Non-pigmented ciliary epithelial cell (primary cell): ENCODE measurements around the gene HIGD1B.

Experiments used
- DNase-seq: peaks from one replicate; pipeline ENCODE4 v3.0.0-alpha.2; 2010; ENCODE audit warnings: low read depth

The HIGD1B gene

GRCh38 chr17:44878627-44879221, 31.0 kb downstream of the HIGD1B start:
- DNase-seq: no peak

- DNase-seq: no peak
These were observed 31.7 kb downstream of the HIGD1B start for GRCh38 chr17:44879376-44879775.

GRCh38 chr17:44880062-44880461, 32.4 kb downstream of the HIGD1B start:
- DNase-seq: no peak

GRCh38 chr17:44881145-44881544, 33.5 kb downstream of the HIGD1B start:
- no peak for DNase-seq

- DNase-seq: no peak
These were observed 37.3 kb downstream of the HIGD1B start for GRCh38 chr17:44884941-44885340.

- DNase-seq: no peak
These were observed 39.3 kb downstream of the HIGD1B start for GRCh38 chr17:44887016-44887415.

GRCh38 chr17:44887971-44888954, 40.6 kb downstream of the HIGD1B start:
- DNase-seq: no peak

GRCh38 chr17:44889003-44889402, 41.3 kb downstream of the HIGD1B start:
- DNase-seq: no peak

GRCh38 chr17:44892250-44892649, 44.6 kb downstream of the HIGD1B start:
- no peak for DNase-seq

- DNase-seq: no peak
These were observed 47.0 kb downstream of the HIGD1B start for GRCh38 chr17:44894642-44895041.

- no peak for DNase-seq
These were observed 51.0 kb downstream of the HIGD1B start for GRCh38 chr17:44898768-44899073.

GRCh38 chr17:44899074-44899782, 51.5 kb downstream of the HIGD1B start, which contains the start of gene EFTUD2:
TSS of gene EFTUD2 (minus strand) at chr17:44899445. CDS start at chr17:44894521, 4,924 bp downstream.
- no peak for DNase-seq
